Chondrocyte (in vitro differentiated cells): Measurements from ENCODE around the gene PAGE3. TPM values are rescaled to one million over a fixed set of nuclear protein-coding genes. Genes with fewer than 3 reads are reported as not detected.

Experiments
- DNase-seq: peaks from one replicate; pipeline ENCODE4 v3.0.0; 2021; ENCODE audit warnings: mixed read lengths, low spot score
- H3K27ac Mint-ChIP-seq: one replicate; pipeline ENCODE4 v1.8.0; 2021; ENCODE audit warnings: mild to moderate bottlenecking, moderate library complexity, mixed read lengths; ENCODE audit not compliant: unreplicated experiment
- H3K27me3 Mint-ChIP-seq: 2 replicates; pipeline ENCODE4 v1.8.0; 2021; ENCODE audit warnings: low read depth, mixed read lengths
- H3K36me3 Mint-ChIP-seq: 2 replicates; pipeline ENCODE4 v1.8.0; 2021; ENCODE audit warnings: low read depth, mixed read lengths
- H3K4me1 Mint-ChIP-seq: 2 replicates; pipeline ENCODE4 v1.8.0; 2021; ENCODE audit warnings: low read depth, mild to moderate bottlenecking, mixed read lengths
- H3K4me3 Mint-ChIP-seq: one replicate; pipeline ENCODE4 v1.8.0; 2021; ENCODE audit warnings: mild to moderate bottlenecking, moderate library complexity, mixed read lengths; ENCODE audit not compliant: unreplicated experiment
- H3K9me3 Mint-ChIP-seq: 2 replicates; pipeline ENCODE4 v1.8.0; 2021; ENCODE audit warnings: low read depth, mixed read lengths
- long read RNA-seq: library from polyadenylated mRNA; stranded (forward); transcript quantifications from one replicate; pipeline ENCODE4 v2.0.0, GENCODE V29; 2021
- total RNA-seq: library from RNA; stranded (reverse); gene quantifications from 3 replicates; pipeline ENCODE4 v1.2.1, GENCODE V29; 2021
- TF ChIP-seq, protein P1 (sequence below): fragments of 200-600 bp; sonication (generic); IDR thresholded peaks from 2 replicates; pipeline ENCODE4 v1.5.0; 2021; ENCODE audit warnings: antibody characterized with exemption, mild to moderate bottlenecking, moderate library complexity

Gene PAGE3, protein sequence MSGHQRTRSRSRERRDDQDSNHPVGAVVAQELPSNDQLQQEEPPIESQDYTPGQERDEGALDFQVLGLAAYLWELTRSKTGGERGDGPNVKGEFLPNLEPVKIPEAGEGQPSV
- not detected in 3 replicates for total RNA-seq
- long read RNA-seq: 0 reads

- Mint-ChIP-seq H3K36me3 (no peaks in the 10 kb centered on the region), H3K4me1 (no peaks in the 10 kb centered on the region), H3K9me3 (peaks cover 9% of the 10 kb centered on the region), H3K27ac (no peak within 1 kb of the TSS), H3K4me3 (no peak within 1 kb of the TSS), H3K27me3 (no peaks in the 10 kb centered on the region)
- DNase-seq: no peak
- TF ChIP-seq, protein P1, sequence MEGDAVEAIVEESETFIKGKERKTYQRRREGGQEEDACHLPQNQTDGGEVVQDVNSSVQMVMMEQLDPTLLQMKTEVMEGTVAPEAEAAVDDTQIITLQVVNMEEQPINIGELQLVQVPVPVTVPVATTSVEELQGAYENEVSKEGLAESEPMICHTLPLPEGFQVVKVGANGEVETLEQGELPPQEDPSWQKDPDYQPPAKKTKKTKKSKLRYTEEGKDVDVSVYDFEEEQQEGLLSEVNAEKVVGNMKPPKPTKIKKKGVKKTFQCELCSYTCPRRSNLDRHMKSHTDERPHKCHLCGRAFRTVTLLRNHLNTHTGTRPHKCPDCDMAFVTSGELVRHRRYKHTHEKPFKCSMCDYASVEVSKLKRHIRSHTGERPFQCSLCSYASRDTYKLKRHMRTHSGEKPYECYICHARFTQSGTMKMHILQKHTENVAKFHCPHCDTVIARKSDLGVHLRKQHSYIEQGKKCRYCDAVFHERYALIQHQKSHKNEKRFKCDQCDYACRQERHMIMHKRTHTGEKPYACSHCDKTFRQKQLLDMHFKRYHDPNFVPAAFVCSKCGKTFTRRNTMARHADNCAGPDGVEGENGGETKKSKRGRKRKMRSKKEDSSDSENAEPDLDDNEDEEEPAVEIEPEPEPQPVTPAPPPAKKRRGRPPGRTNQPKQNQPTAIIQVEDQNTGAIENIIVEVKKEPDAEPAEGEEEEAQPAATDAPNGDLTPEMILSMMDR: no peak
Observed at GRCh38 chrX:55264816-55265215, at the start of gene PAGE3. TSS of gene PAGE3 (minus strand) at chrX:55264916. CDS start at chrX:55263903, 1,013 bp downstream.

- Mint-ChIP-seq H3K27ac (no peak overlapping the region), H3K9me3 (peaks cover 36% of the 10 kb centered on the region), H3K36me3 (no peaks in the 10 kb centered on the region), H3K4me3 (no peak overlapping the region), H3K4me1 (no peaks in the 10 kb centered on the region), H3K27me3 (no peaks in the 10 kb centered on the region)
- TF ChIP-seq, protein P1: no peak
- DNase-seq: no peak
Observed at GRCh38 chrX:55312655-55313054, 47.9 kb upstream of the PAGE3 start.

GRCh38 chrX:55290963-55291362 lies 26.2 kb upstream of the PAGE3 start:
- Mint-ChIP-seq H3K27ac (no peak overlapping the region), H3K36me3 (no peaks in the 10 kb centered on the region), H3K27me3 (no peaks in the 10 kb centered on the region), H3K9me3 (peaks cover 40% of the 10 kb centered on the region), H3K4me1 (no peaks in the 10 kb centered on the region), H3K4me3 (no peak overlapping the region)
- no peak for DNase-seq
- TF ChIP-seq, protein P1: no peak

DNA sequence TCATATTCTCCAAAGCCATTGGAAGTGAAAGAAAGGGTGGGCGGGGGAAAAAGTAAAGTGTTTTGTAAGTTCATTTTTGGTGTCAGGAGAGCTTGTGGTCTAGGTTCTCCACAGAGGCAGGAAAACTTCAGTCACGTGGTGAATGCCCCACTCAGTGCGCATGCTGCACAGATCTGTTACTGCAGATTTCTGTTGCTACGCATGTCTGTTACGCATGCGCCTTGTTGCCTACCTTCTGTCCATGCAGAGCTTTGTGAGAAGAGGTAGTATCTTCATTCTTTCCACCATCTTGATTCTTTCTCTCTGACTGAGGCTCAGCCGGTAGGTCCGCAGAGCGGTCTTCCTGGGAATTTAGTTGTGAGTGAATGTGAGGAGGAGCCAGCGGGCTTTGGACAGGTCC lies 15.1 kb upstream of the PAGE3 start:
- H3K27ac Mint-ChIP-seq: no peak overlapping the region
- no peaks in the 10 kb centered on the region for H3K36me3 Mint-ChIP-seq
- DNase-seq: no peak
- no peaks in the 10 kb centered on the region for H3K4me1 Mint-ChIP-seq
- H3K9me3 Mint-ChIP-seq: peaks cover 8% of the 10 kb centered on the region
- H3K27me3 Mint-ChIP-seq: no peaks in the 10 kb centered on the region
- TF ChIP-seq, protein P1: no peak
- H3K4me3 Mint-ChIP-seq: no peak overlapping the region

GRCh38 chrX:55260806-55261205 lies 3.9 kb downstream of the PAGE3 start:
- Mint-ChIP-seq H3K4me3 (no peak overlapping the region), H3K36me3 (no peaks in the 10 kb centered on the region), H3K9me3 (peaks cover 4% of the 10 kb centered on the region), H3K4me1 (no peaks in the 10 kb centered on the region), H3K27me3 (no peaks in the 10 kb centered on the region), H3K27ac (no peak overlapping the region)
- TF ChIP-seq, protein P1: no peak
- DNase-seq: no peak
